Parathyroid adenoma (tissue), 2 donors: ENCODE results near the gene SLAMF6.

Source experiments
- H2AFZ ChIP-seq: fragments of 300-600 bp; sonication (generic); one replicate; pipeline ENCODE4 v1.7.0; 2017; ENCODE audit warnings: antibody characterized with exemption, mild to moderate bottlenecking
- H3K27ac ChIP-seq: fragments of 300-600 bp; sonication (generic); one replicate; pipeline ENCODE4 v1.7.0; 2017
- H3K27me3 ChIP-seq: fragments of 300-600 bp; sonication (generic); one replicate; pipeline ENCODE4 v1.7.0; 2017; ENCODE audit warnings: low read length; ENCODE audit not compliant: control insufficient read depth, insufficient read depth
- H3K36me3 ChIP-seq: fragments of 300-600 bp; sonication (generic); one replicate; pipeline ENCODE4 v1.7.0; 2017; ENCODE audit warnings: low read length; ENCODE audit not compliant: control insufficient read depth, insufficient read depth
- H3K4me1 ChIP-seq: fragments of 300-600 bp; sonication (generic); one replicate; pipeline ENCODE4 v1.7.0; 2017; ENCODE audit warnings: control low read depth
- H3K4me2 ChIP-seq: fragments of 300-600 bp; sonication (generic); one replicate; pipeline ENCODE4 v1.7.0; 2017; ENCODE audit warnings: low read length
- H3K4me3 ChIP-seq: fragments of 300-600 bp; sonication (generic); one replicate; pipeline ENCODE4 v1.7.0; 2017; ENCODE audit warnings: low read depth, low read length
- H3K79me2 ChIP-seq: fragments of 300-600 bp; sonication (generic); one replicate; pipeline ENCODE4 v1.7.0; 2017; ENCODE audit warnings: control low read depth
- H3K9ac ChIP-seq: fragments of 300-600 bp; sonication (generic); one replicate; pipeline ENCODE4 v1.7.0; 2017; ENCODE audit warnings: mild to moderate bottlenecking
- H3K9me3 ChIP-seq: fragments of 300-600 bp; sonication (generic); one replicate; pipeline ENCODE4 v1.7.0; 2017; ENCODE audit warnings: low read length; ENCODE audit not compliant: control insufficient read depth
- TF ChIP-seq, protein P1 (sequence below): fragments of 300-600 bp; sonication (generic); IDR thresholded peaks from one replicate; pipeline ENCODE4 v1.7.0; 2017; ENCODE audit warnings: antibody characterized with exemption, mild to moderate bottlenecking
- donor health status: primary hyperparathyroidism.

Gene SLAMF6

DNA sequence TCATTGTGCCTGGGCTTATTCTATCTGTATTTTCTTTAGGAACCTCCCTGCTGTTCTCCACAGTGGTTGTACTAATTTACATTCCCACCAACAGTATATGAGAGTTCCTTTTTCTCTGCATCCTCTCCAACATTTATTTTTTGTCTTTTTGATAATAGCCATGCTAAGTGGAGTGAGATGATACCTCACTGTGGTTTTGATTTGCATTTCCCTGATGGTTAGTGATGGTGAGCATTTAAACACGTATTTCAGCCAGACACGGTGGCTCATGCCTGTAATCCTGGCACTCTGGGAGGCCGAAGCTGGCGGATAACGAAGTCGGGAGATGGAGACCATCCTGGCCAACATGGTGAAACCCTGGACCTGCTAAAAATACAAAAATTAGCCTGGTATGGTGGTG lies 57.9 kb downstream of the SLAMF6 start:
- TF ChIP-seq, protein P1, sequence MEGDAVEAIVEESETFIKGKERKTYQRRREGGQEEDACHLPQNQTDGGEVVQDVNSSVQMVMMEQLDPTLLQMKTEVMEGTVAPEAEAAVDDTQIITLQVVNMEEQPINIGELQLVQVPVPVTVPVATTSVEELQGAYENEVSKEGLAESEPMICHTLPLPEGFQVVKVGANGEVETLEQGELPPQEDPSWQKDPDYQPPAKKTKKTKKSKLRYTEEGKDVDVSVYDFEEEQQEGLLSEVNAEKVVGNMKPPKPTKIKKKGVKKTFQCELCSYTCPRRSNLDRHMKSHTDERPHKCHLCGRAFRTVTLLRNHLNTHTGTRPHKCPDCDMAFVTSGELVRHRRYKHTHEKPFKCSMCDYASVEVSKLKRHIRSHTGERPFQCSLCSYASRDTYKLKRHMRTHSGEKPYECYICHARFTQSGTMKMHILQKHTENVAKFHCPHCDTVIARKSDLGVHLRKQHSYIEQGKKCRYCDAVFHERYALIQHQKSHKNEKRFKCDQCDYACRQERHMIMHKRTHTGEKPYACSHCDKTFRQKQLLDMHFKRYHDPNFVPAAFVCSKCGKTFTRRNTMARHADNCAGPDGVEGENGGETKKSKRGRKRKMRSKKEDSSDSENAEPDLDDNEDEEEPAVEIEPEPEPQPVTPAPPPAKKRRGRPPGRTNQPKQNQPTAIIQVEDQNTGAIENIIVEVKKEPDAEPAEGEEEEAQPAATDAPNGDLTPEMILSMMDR = no peak
- Histone ChIP-seq H3K27ac (no peak overlapping the region), H3K9ac (no peak overlapping the region), H3K36me3 (no peaks in the 10 kb centered on the region), H3K27me3 (no peaks in the 10 kb centered on the region), H3K4me2 (no peak overlapping the region), H3K4me1 (no peaks in the 10 kb centered on the region), H3K79me2 (no peaks in the 10 kb centered on the region), H2AFZ (no peak overlapping the region), H3K4me3 (no peak overlapping the region), H3K9me3 (no peaks in the 10 kb centered on the region)

DNA sequence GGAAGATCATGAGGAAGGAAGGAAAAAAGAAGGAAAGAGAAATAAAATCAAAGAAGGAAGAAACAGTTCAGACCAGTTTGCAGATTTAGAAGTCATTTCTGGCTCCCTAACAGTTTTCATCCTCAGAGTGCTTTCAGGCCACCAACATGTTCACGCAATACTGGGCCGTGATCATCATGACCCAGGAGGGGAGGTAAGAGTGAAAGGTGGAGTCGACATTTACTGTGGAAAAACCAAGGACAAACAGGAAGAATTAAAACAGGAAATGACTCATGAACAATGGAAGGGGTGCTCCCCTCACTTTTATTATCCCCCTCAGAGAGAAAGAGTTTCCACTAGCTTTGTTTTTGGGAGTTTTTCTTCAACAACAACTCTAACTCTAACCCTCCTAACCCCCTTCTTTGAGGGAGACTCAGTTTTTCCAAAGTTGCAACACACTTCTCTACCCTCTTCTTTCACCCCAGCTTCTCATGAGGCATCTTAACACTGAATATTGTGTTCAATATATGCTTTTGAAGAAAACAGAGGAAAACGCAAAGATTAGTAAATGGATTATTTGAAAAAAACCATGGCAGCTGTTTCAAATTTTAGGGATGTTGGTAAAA lies 62.3 kb downstream of the SLAMF6 start:
- Histone ChIP-seq H3K4me2 (no peak overlapping the region), H3K79me2 (no peaks in the 10 kb centered on the region), H3K9me3 (no peaks in the 10 kb centered on the region), H3K9ac (no peak overlapping the region), H3K27ac (no peak overlapping the region), H3K36me3 (no peaks in the 10 kb centered on the region), H3K4me3 (no peak overlapping the region), H3K4me1 (no peaks in the 10 kb centered on the region), H2AFZ (no peak overlapping the region), H3K27me3 (no peaks in the 10 kb centered on the region)
- TF ChIP-seq, protein P1 = no peak

DNA sequence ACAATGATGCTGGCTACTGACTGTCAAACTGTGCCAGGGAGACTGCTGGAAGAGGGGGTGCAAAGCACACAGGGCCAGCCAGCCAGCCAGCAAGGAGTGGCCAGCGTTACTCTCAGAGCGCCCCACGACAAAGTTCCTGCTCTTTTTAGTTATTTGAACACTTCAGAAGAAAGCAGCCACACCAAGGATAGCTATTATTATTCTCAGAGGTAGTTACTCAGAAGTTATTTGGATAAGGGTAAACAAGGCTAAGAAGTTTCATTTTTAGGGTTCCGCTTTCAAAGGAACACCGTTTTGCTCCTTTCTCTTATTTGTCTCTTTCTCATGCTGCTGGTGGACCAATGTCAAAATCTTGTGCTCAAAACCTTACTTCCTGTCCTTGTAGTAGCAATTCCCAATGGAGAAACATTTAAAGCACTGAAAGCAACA lies 62.8 kb downstream of the SLAMF6 start:
- H3K79me2 ChIP-seq = no peaks in the 10 kb centered on the region
- no peak overlapping the region for H2AFZ ChIP-seq
- H3K4me3 ChIP-seq = no peak overlapping the region
- TF ChIP-seq, protein P1 = no peak
- H3K4me2 ChIP-seq = no peak overlapping the region
- no peaks in the 10 kb centered on the region for H3K9me3 ChIP-seq
- no peaks in the 10 kb centered on the region for H3K36me3 ChIP-seq
- no peak overlapping the region for H3K9ac ChIP-seq
- no peak overlapping the region for H3K27ac ChIP-seq
- no peaks in the 10 kb centered on the region for H3K4me1 ChIP-seq
- no peaks in the 10 kb centered on the region for H3K27me3 ChIP-seq

DNA sequence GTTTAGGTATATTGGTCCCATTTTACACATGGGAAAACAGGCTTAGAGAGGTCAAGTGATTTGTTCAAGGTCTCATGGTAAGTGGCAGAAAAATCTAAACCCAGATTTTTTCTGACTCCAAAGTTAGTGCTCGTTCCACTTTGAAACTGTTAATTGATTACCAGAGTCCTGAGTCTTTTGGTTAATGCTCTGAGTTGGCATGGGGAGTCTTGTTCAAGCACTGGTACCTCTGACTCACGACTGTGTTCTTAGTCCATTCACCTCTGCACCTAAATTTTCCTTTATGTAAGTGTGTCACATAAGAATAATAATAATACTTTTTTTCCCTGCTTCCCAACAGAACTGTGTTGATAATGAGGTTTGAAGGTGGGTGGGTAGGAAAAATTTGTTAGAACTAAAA lies 63.4 kb downstream of the SLAMF6 start:
- Histone ChIP-seq H3K27ac (no peak overlapping the region), H3K9me3 (no peaks in the 10 kb centered on the region)
- TF ChIP-seq, protein P1 = no peak

DNA sequence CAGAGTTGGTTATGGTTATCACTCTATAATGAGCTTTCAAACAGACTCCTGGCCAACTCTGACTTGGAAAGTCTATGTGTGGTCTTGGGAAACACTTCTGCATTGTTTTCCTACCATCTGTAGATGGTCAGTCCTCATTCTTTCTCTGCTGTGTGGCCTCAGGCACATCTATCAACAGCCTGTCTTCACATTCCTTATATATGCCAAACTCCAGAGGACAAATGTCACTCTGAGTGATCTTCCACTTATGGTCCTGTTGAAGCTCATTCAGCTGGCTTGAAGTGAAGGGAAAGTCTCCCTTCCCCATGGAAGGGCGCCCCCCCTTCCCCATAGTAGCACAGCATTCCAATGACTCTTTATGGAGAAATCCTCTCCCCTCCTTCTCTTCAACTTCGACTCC lies 64.0 kb downstream of the SLAMF6 start:
- Histone ChIP-seq H3K4me3 (no peak overlapping the region), H2AFZ (no peak overlapping the region), H3K9ac (no peak overlapping the region), H3K27me3 (no peaks in the 10 kb centered on the region), H3K9me3 (no peaks in the 10 kb centered on the region), H3K27ac (no peak overlapping the region), H3K79me2 (no peaks in the 10 kb centered on the region), H3K36me3 (no peaks in the 10 kb centered on the region), H3K4me1 (no peaks in the 10 kb centered on the region), H3K4me2 (no peak overlapping the region)
- TF ChIP-seq, protein P1 = no peak

More for the DNA sequence above, 63.4 kb downstream of the SLAMF6 start:
- Histone ChIP-seq H3K79me2 (no peaks in the 10 kb centered on the region), H3K27me3 (no peaks in the 10 kb centered on the region), H2AFZ (no peak overlapping the region), H3K4me2 (no peak overlapping the region), H3K36me3 (no peaks in the 10 kb centered on the region), H3K4me3 (no peak overlapping the region), H3K9ac (no peak overlapping the region), H3K4me1 (no peaks in the 10 kb centered on the region)
